A549 (cell line): ENCODE data around the gene SLC1A2.

Source experiments
- BCL3 ChIP-seq: fragments of >200 bp; sonication (Bioruptor Twin); formaldehyde crosslinking; IDR thresholded peaks from 3 replicates; pipeline ENCODE4 v1.6.1; 2016
- CHD2 ChIP-seq: fragments of 150-350 bp; IDR thresholded peaks from 2 replicates; pipeline ENCODE4 v1.6.1; 2014; ENCODE audit warnings: low read length; ENCODE audit not compliant: partially characterized antibody
- CTCF ChIP-seq: fragments of >200 bp; sonication (Bioruptor Twin); formaldehyde crosslinking; IDR thresholded peaks from 3 replicates; pipeline ENCODE4 v1.5.1; 2016
- HOXA7 ChIP-seq: fragments of 250-450 bp; sonication (Bioruptor Pico); IDR thresholded peaks from 2 replicates; pipeline ENCODE4 v1.5.0; 2020; ENCODE audit warnings: mild to moderate bottlenecking, moderate library complexity
- KDM5A ChIP-seq: fragments of 200-600 bp; sonication (generic); IDR thresholded peaks from 2 replicates; pipeline ENCODE4 v1.6.1; 2016; ENCODE audit warnings: antibody characterized with exemption, mild to moderate bottlenecking
- NR3C1 ChIP-seq: fragments of >200 bp; sonication (Bioruptor Twin); formaldehyde crosslinking; IDR thresholded peaks from 3 replicates; pipeline ENCODE4 v1.6.1; 2017
- POLR2A ChIP-seq: IDR thresholded peaks from 2 replicates; pipeline ENCODE4 v1.6.1; 2012; ENCODE audit warnings: mild to moderate bottlenecking, low read length
- RAD21 ChIP-seq, 2 experiments: fragments of >200 bp in 1 of 2; sonication (Bioruptor Twin) in 1 of 2; formaldehyde crosslinking in 1 of 2; IDR thresholded peaks in 1 of 2; conservative IDR thresholded peaks in 1 of 2; 2 replicates in 1 of 2; 3 replicates in 1 of 2; pipeline ENCODE4 v1.6.1; 2012 to 2018; ENCODE audit warnings: inconsistent platforms in 1 of 2
- REST ChIP-seq: fragments of 200-600 bp; sonication (generic); IDR thresholded peaks from 2 replicates; pipeline ENCODE4 v1.6.1; 2016; ENCODE audit warnings: antibody characterized with exemption, mild to moderate bottlenecking, moderate library complexity
- RNF2 ChIP-seq: fragments of 200-600 bp; sonication (generic); IDR thresholded peaks from 2 replicates; pipeline ENCODE4 v1.6.1; 2016; ENCODE audit warnings: low read depth, mild to moderate bottlenecking, antibody characterized with exemption, moderate library complexity, borderline replicate concordance
- TF ChIP-seq, protein P1 (sequence below): IDR thresholded peaks from 2 replicates; pipeline ENCODE4 v1.6.1; 2012

GRCh38 chr11:35316161-35316560 lies 103.2 kb downstream of the SLC1A2 start:
- no peak for TF ChIP-seq CTCF
- no peak for TF ChIP-seq RAD21 (conservative IDR thresholded peaks at IDR 0.05 in 1 of 2, IDR thresholded peaks at IDR 0.05 in 1 of 2)
- TF ChIP-seq KDM5A = no peak
- TF ChIP-seq RNF2 = no peak
- TF ChIP-seq REST = no peak
- TF ChIP-seq, protein P1, sequence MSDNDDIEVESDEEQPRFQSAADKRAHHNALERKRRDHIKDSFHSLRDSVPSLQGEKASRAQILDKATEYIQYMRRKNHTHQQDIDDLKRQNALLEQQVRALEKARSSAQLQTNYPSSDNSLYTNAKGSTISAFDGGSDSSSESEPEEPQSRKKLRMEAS = no peak
- no peak for TF ChIP-seq BCL3
- no peak for TF ChIP-seq POLR2A
- TF ChIP-seq HOXA7 (CRISPR knock-in tag) = no peak
- TF ChIP-seq NR3C1 = no peak
- TF ChIP-seq CHD2 = no peak
